ENCODE data around the gene ZNF384. TPM values are rescaled to one million over a fixed set of nuclear protein-coding genes. Genes with fewer than 3 reads are reported as not detected.

ZNF384 gene
- total RNA-seq, 1 donor from 2014 or later: 164 TPM

Other genes starting within 250 kb of the ZNF384 start
- not detected in 2 replicates for gene CD27, start 244.4 kb downstream of the ZNF384 start, total RNA-seq
- gene TAPBPL, start 237.3 kb downstream of the ZNF384 start, total RNA-seq: 2.4 TPM in 2 replicates
- 3.6 and 5.5 TPM in 2 replicates for gene VAMP1, start 218.7 kb downstream of the ZNF384 start, total RNA-seq
- 279 and 297 TPM in 2 replicates for gene MRPL51, start 196.1 kb downstream of the ZNF384 start, total RNA-seq
- 97.4 and 99.1 TPM in 2 replicates for gene NCAPD2, start 195.3 kb downstream of the ZNF384 start, total RNA-seq
- gene GAPDH, start 154.9 kb downstream of the ZNF384 start, total RNA-seq: 2,230 and 2,287 TPM in 2 replicates
- gene IFFO1, start 133.3 kb downstream of the ZNF384 start, total RNA-seq: 21.7 and 22.3 TPM in 2 replicates
- 95.9 and 96.0 TPM in 2 replicates for gene NOP2, start 121.1 kb downstream of the ZNF384 start, total RNA-seq
- 370 and 406 TPM in 2 replicates for gene CHD4, start 82.0 kb downstream of the ZNF384 start, total RNA-seq
- 0.27 TPM in 1 of 2 replicates, not detected in the other for gene LPAR5, start 53.4 kb downstream of the ZNF384 start, total RNA-seq
- gene ACRBP, start 41.9 kb downstream of the ZNF384 start, total RNA-seq: 5.0 and 5.6 TPM in 2 replicates
- gene ING4, start 26.3 kb downstream of the ZNF384 start, total RNA-seq: 105 and 110 TPM in 2 replicates
- gene PIANP, start 11.4 kb upstream of the ZNF384 start, total RNA-seq: 2.0 and 2.4 TPM in 2 replicates
- gene COPS7A, start 34.7 kb upstream of the ZNF384 start, total RNA-seq: 42.6 and 45.5 TPM in 2 replicates
- gene MLF2, start 63.8 kb upstream of the ZNF384 start, total RNA-seq: 281 and 305 TPM in 2 replicates
- 414 and 480 TPM in 2 replicates for gene PTMS, start 77.0 kb upstream of the ZNF384 start, total RNA-seq
- gene LAG3, start 83.1 kb upstream of the ZNF384 start, total RNA-seq: 2.2 and 2.5 TPM in 2 replicates
- 1.5 and 2.1 TPM in 2 replicates for gene CD4, start 100.2 kb upstream of the ZNF384 start, total RNA-seq
- 5.5 and 6.3 TPM in 2 replicates for gene GPR162, start 132.4 kb upstream of the ZNF384 start, total RNA-seq
- gene P3H3, start 139.0 kb upstream of the ZNF384 start, total RNA-seq: 30.6 TPM in 2 replicates
- 5.6 and 7.0 TPM in 2 replicates for gene GNB3, start 151.6 kb upstream of the ZNF384 start, total RNA-seq
- 36.1 and 40.6 TPM in 2 replicates for gene CDCA3, start 161.9 kb upstream of the ZNF384 start, total RNA-seq
- 183 and 185 TPM in 2 replicates for gene USP5, start 162.8 kb upstream of the ZNF384 start, total RNA-seq
- gene TPI1, start 178.2 kb upstream of the ZNF384 start, total RNA-seq: 498 and 505 TPM in 2 replicates
- gene SPSB2, start 183.9 kb upstream of the ZNF384 start, total RNA-seq: 11.7 and 15.7 TPM in 2 replicates
- gene LRRC23, start 215.4 kb upstream of the ZNF384 start, total RNA-seq: 20.7 and 21.5 TPM in 2 replicates
- 77.9 and 79.0 TPM in 2 replicates for gene ENO2, start 225.2 kb upstream of the ZNF384 start, total RNA-seq
- gene ATN1, start 238.6 kb upstream of the ZNF384 start, total RNA-seq: 226 and 250 TPM in 2 replicates